ENCODE data around the gene EYS.

The EYS gene

GRCh38 chr6:63789699-63790098, 1917.3 kb downstream of the EYS start:
- Histone ChIP-seq H3K79me2 (ENCODE audit: control insufficient read depth, low read length) (no peaks in the 10 kb centered on the region), H3F3A (ENCODE audit: control insufficient read depth, insufficient read depth) (no peaks in the 10 kb centered on the region), H4K20me1 (ENCODE audit: control insufficient read depth, insufficient read depth, low read depth, low read length) (no peaks in the 10 kb centered on the region), H3K9me2 (replicated peaks; ENCODE audit: control insufficient read depth, low read length) (no peaks in the 10 kb centered on the region; the same call in 1 of the 2 replicates), H3K27me3 (ENCODE audit: control insufficient read depth, low read length) (peaks cover 25% of the 10 kb centered on the region), H3K36me3 (ENCODE audit: control insufficient read depth, low read length) (no peaks in the 10 kb centered on the region), H3K4me2 (ENCODE audit: low read length) (no peak overlapping the region), H3K9me3 (ENCODE audit: control insufficient read depth, insufficient read depth, low read length) (no peaks in the 10 kb centered on the region), H3K4me3 (ENCODE audit: low read length) (no peak overlapping the region), H3K4me1 (ENCODE audit: control insufficient read depth, low read length) (no peaks in the 10 kb centered on the region), H3K27ac (ENCODE audit: low read depth, low read length) (no peak overlapping the region)
- no peak for TF ChIP-seq CTCF (IDR thresholded peaks at IDR 0.05; ENCODE audit: low read depth, low read length, poor library complexity, severe bottlenecking)
- no peak for TF ChIP-seq EZH2phosphoT487 (IDR thresholded peaks at IDR 0.05; ENCODE audit: borderline replicate concordance, low read length)

- Histone ChIP-seq H3K27me3 (ENCODE audit: control insufficient read depth, low read length) (peaks cover 13% of the 10 kb centered on the region), H3K4me2 (ENCODE audit: low read length) (no peak overlapping the region), H3K4me3 (ENCODE audit: low read length) (no peak overlapping the region), H3K27ac (ENCODE audit: low read depth, low read length) (no peak overlapping the region), H3K36me3 (ENCODE audit: control insufficient read depth, low read length) (no peaks in the 10 kb centered on the region), H3F3A (ENCODE audit: control insufficient read depth, insufficient read depth) (no peaks in the 10 kb centered on the region), H3K9me3 (ENCODE audit: control insufficient read depth, insufficient read depth, low read length) (no peaks in the 10 kb centered on the region), H3K4me1 (ENCODE audit: control insufficient read depth, low read length) (no peaks in the 10 kb centered on the region), H3K79me2 (ENCODE audit: control insufficient read depth, low read length) (no peaks in the 10 kb centered on the region), H3K9me2 (replicated peaks; ENCODE audit: control insufficient read depth, low read length) (no peaks in the 10 kb centered on the region; the same call in 1 of the 2 replicates), H4K20me1 (ENCODE audit: control insufficient read depth, insufficient read depth, low read depth, low read length) (no peaks in the 10 kb centered on the region)
- TF ChIP-seq CTCF (IDR thresholded peaks at IDR 0.05; ENCODE audit: low read depth, low read length, poor library complexity, severe bottlenecking): no peak
- no peak for TF ChIP-seq EZH2phosphoT487 (IDR thresholded peaks at IDR 0.05; ENCODE audit: borderline replicate concordance, low read length)
Measured at GRCh38 chr6:63788569-63788968, 1918.5 kb downstream of the EYS start.

DNA sequence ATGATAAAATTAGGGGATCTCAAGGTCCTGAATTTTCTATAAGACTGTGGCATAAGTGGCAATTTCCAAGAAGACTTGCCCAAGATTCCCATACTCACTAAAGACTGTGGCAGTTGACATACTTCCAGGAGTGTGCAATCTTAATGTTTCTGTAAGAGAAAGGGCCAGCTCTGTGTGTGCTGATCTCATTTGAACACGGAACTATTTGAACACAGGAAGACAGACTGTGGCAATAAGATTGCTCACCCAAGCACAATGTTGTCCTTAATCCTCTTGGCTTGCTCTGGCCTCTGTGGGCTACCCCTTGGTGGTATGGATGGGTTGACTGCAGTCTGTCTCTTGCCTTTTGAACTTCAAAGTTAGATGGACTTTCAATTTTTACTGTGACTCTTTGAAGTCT, 1920.0 kb downstream of the EYS start:
- no peak overlapping the region for H3K4me3 ChIP-seq (ENCODE audit: low read length)
- H3K79me2 ChIP-seq (ENCODE audit: control insufficient read depth, low read length): no peaks in the 10 kb centered on the region
- TF ChIP-seq CTCF (IDR thresholded peaks at IDR 0.05; ENCODE audit: low read depth, low read length, poor library complexity, severe bottlenecking) (no peak), EZH2phosphoT487 (IDR thresholded peaks at IDR 0.05; ENCODE audit: borderline replicate concordance, low read length) (no peak)
- H3K27ac ChIP-seq (ENCODE audit: low read depth, low read length): no peak overlapping the region
- H3K4me1 ChIP-seq (ENCODE audit: control insufficient read depth, low read length): no peaks in the 10 kb centered on the region
- H3F3A ChIP-seq (ENCODE audit: control insufficient read depth, insufficient read depth): no peaks in the 10 kb centered on the region
- no peaks in the 10 kb centered on the region for H3K36me3 ChIP-seq (ENCODE audit: control insufficient read depth, low read length)
- peaks cover 8% of the 10 kb centered on the region; the same call in 1 of the 2 replicates for H3K27me3 ChIP-seq (ENCODE audit: control insufficient read depth, low read length)
- H3K9me2 ChIP-seq (replicated peaks; ENCODE audit: control insufficient read depth, low read length): no peaks in the 10 kb centered on the region; the same call in 1 of the 2 replicates
- H4K20me1 ChIP-seq (ENCODE audit: control insufficient read depth, insufficient read depth, low read depth, low read length): no peaks in the 10 kb centered on the region
- H3K9me3 ChIP-seq (ENCODE audit: control insufficient read depth, insufficient read depth, low read length): no peaks in the 10 kb centered on the region
- H3K4me2 ChIP-seq (ENCODE audit: low read length): no peak overlapping the region
